Mesenchymal stem cell (in vitro differentiated cells and primary cell): Measurements from ENCODE around the gene MRC2.
A peak's percentile ranks its signal among the peaks of the same experiment; 100 is the strongest.
"Not testable (repeated sequence)": the region's sequence is repeated elsewhere in the genome, so short reads cannot be mapped to it uniquely, and the experiment has no call there.

ENCODE experiments used
- DNase-seq: peaks from one replicate; pipeline ENCODE4 v3.0.0-alpha.2; 2013
- H2AFZ ChIP-seq: one replicate; pipeline ENCODE4 v1.6.1; 2013; ENCODE audit warnings: low read depth, mild to moderate bottlenecking, control low read depth, inconsistent platforms, low read length, moderate library complexity
- H2AK5ac ChIP-seq: 2 replicates; pipeline ENCODE4 v1.6.1; 2013; ENCODE audit warnings: low read length, moderate library complexity, mild to moderate bottlenecking, inconsistent platforms; ENCODE audit not compliant: severe bottlenecking
- H2BK120ac ChIP-seq: one replicate; pipeline ENCODE4 v1.6.1; 2013; ENCODE audit warnings: low read depth, mild to moderate bottlenecking, inconsistent platforms, low read length, moderate library complexity
- H2BK12ac ChIP-seq, 2 experiments: one replicate each; pipeline ENCODE4 v1.6.1; 2013; ENCODE audit warnings: inconsistent platforms in 2 of 2, low read length in 2 of 2, mild to moderate bottlenecking in 2 of 2, moderate library complexity in 2 of 2, control low read depth in 1 of 2
- H2BK15ac ChIP-seq: one replicate; pipeline ENCODE4 v1.6.1; 2013; ENCODE audit warnings: mild to moderate bottlenecking, low read depth, inconsistent platforms; ENCODE audit not compliant: poor library complexity, severe bottlenecking
- H2BK5ac ChIP-seq: 2 replicates; pipeline ENCODE4 v1.6.1; 2013; ENCODE audit warnings: low read depth, mild to moderate bottlenecking, low read length, control low read depth, inconsistent platforms; ENCODE audit not compliant: poor library complexity, severe bottlenecking
- H3K14ac ChIP-seq, 2 experiments: one replicate each; pipeline ENCODE4 v1.6.1; 2013; ENCODE audit warnings: inconsistent platforms in 2 of 2, low read length in 2 of 2, control low read depth in 1 of 2, mild to moderate bottlenecking in 1 of 2, moderate library complexity in 1 of 2
- H3K18ac ChIP-seq, 2 experiments: one replicate each; pipeline ENCODE4 v1.6.1; 2013; ENCODE audit warnings: inconsistent platforms in 2 of 2, low read length in 2 of 2, control low read depth in 1 of 2, low read depth in 1 of 2, mild to moderate bottlenecking in 1 of 2
- H3K23ac ChIP-seq, 2 experiments: one replicate each; pipeline ENCODE4 v1.6.1; 2013; ENCODE audit warnings: inconsistent platforms in 2 of 2, low read length in 2 of 2, mild to moderate bottlenecking in 2 of 2, moderate library complexity in 2 of 2, control low read depth in 1 of 2
- H3K27ac ChIP-seq: 2 replicates; pipeline ENCODE4 v1.5.1; 2013; ENCODE audit warnings: mild to moderate bottlenecking, moderate library complexity, low read length, control low read depth, inconsistent platforms; ENCODE audit not compliant: poor library complexity, severe bottlenecking
- H3K27me3 ChIP-seq, 2 experiments: 2 replicates each; pipeline versions ENCODE4 v1.6.1 to v1.7.0; 2013; ENCODE audit warnings: low read length in 2 of 2, mild to moderate bottlenecking in 2 of 2, moderate library complexity in 2 of 2, control low read depth in 1 of 2, inconsistent platforms in 1 of 2; ENCODE audit not compliant: control insufficient read depth in 1 of 2, insufficient read depth in 1 of 2
- H3K36me3 ChIP-seq, 2 experiments: 2 replicates each; pipeline versions ENCODE4 v1.6.1 to v1.7.0; 2013; ENCODE audit warnings: low read length in 2 of 2, control low read depth in 1 of 2, inconsistent platforms in 1 of 2, low read depth in 1 of 2, mild to moderate bottlenecking in 1 of 2; ENCODE audit not compliant: insufficient read depth in 2 of 2, control insufficient read depth in 1 of 2
- H3K4ac ChIP-seq, 2 experiments: one replicate each; pipeline ENCODE4 v1.6.1; 2013; ENCODE audit warnings: inconsistent platforms in 2 of 2, low read length in 2 of 2, mild to moderate bottlenecking in 2 of 2, moderate library complexity in 2 of 2, control low read depth in 1 of 2, low read depth in 1 of 2
- H3K4me1 ChIP-seq: 2 replicates; pipeline ENCODE4 v1.6.1; 2013; ENCODE audit warnings: low read depth, low read length, control low read depth; ENCODE audit not compliant: control insufficient read depth, insufficient read depth
- H3K4me2 ChIP-seq: 2 replicates; pipeline ENCODE4 v1.6.1; 2013; ENCODE audit warnings: low read length, mild to moderate bottlenecking, inconsistent platforms; ENCODE audit not compliant: poor library complexity, severe bottlenecking
- H3K4me3 ChIP-seq, 2 experiments: 2 replicates each; pipeline versions ENCODE4 v1.5.1 to v1.7.0; 2013; ENCODE audit warnings: low read length in 2 of 2, mild to moderate bottlenecking in 2 of 2, control low read depth in 1 of 2, low read depth in 1 of 2; ENCODE audit not compliant: insufficient read depth in 1 of 2
- H3K79me1 ChIP-seq: replicated peaks from 2 replicates; pipeline ENCODE4 v1.6.1; 2013; ENCODE audit warnings: mild to moderate bottlenecking, control low read depth, low read length, inconsistent platforms; ENCODE audit not compliant: poor library complexity, severe bottlenecking
- H3K9ac ChIP-seq: 2 replicates; pipeline ENCODE4 v1.7.0; 2013; ENCODE audit warnings: mild to moderate bottlenecking, low read length, moderate library complexity
- H3K9me3 ChIP-seq: 2 replicates; pipeline ENCODE4 v1.7.0; 2013; ENCODE audit warnings: mild to moderate bottlenecking, low read length; ENCODE audit not compliant: control insufficient read depth
- H4K8ac ChIP-seq: one replicate; pipeline ENCODE4 v1.6.1; 2013; ENCODE audit warnings: inconsistent platforms, mild to moderate bottlenecking, low read length, moderate library complexity
- H4K91ac ChIP-seq: one replicate; pipeline ENCODE4 v1.6.1; 2013; ENCODE audit warnings: mild to moderate bottlenecking, low read length, inconsistent platforms
- WGBS: methylation state at CpG from one replicate; pipeline ENCODE4 v1.1.7; 2013; ENCODE audit warnings: mixed read lengths; 5-methylcytosine and 5-hydroxymethylcytosine counted together

MRC2 gene

GRCh38 chr17:62591822-62592221 is 35.6 kb upstream of the MRC2 start:
- peaks cover 20% of the 10 kb centered on the region for H3K79me1 ChIP-seq
- not testable (repeated sequence) for H3K4me2 ChIP-seq, H4K91ac ChIP-seq, H2BK120ac ChIP-seq, H3K18ac ChIP-seq, H3K4ac ChIP-seq, H3K27ac ChIP-seq, H4K8ac ChIP-seq, H2BK5ac ChIP-seq, H2BK12ac ChIP-seq, DNase-seq, H3K4me1 ChIP-seq, H2AFZ ChIP-seq, H3K14ac ChIP-seq, H3K27me3 ChIP-seq, H3K23ac ChIP-seq, H3K4me3 ChIP-seq, H2AK5ac ChIP-seq, H3K9ac ChIP-seq, H2BK15ac ChIP-seq, H3K9me3 ChIP-seq
- H3K36me3 ChIP-seq = peaks cover 21 to 72% of the 10 kb centered on the region in 2 experiments
- WGBS = 95% methylated on average over 9 of the region's 11 CpGs

- Histone ChIP-seq H3K79me1 (peaks cover 20% of the 10 kb centered on the region), H2BK12ac (no peak overlapping the region), H3K4me2 (no peak overlapping the region), H2BK5ac (no peak overlapping the region), H3K4me1 (peaks cover 5% of the 10 kb centered on the region), H2BK15ac (no peak overlapping the region), H3K4me3 (no peak overlapping the region), H3K23ac (no peak overlapping the region), H3K27me3 (no peaks in the 10 kb centered on the region), H3K36me3 (peaks cover 19 to 72% of the 10 kb centered on the region in 2 experiments), H3K9ac (no peak overlapping the region), H4K91ac (peak overlapping the region; percentile 72), H2AFZ (no peak overlapping the region), H3K14ac (no peak overlapping the region), H3K4ac (peak overlapping the region in 1 of 2 experiments; percentile 45), H2BK120ac (no peak overlapping the region), H3K9me3 (peaks cover 4% of the 10 kb centered on the region), H3K27ac (peak overlapping the region; percentile 47), H3K18ac (no peak overlapping the region), H2AK5ac (no peak overlapping the region), H4K8ac (no peak overlapping the region)
- WGBS = 93% methylated on average over 7 of the region's 9 CpGs
- peak; percentile 45 for DNase-seq
These were observed 35.0 kb upstream of the MRC2 start for GRCh38 chr17:62592341-62593099.

- H3K27ac ChIP-seq = no peak overlapping the region
- no peak overlapping the region for H2BK120ac ChIP-seq
- peaks cover 27% of the 10 kb centered on the region for H3K79me1 ChIP-seq
- peaks cover 17 to 69% of the 10 kb centered on the region in 2 experiments for H3K36me3 ChIP-seq
- H2BK5ac ChIP-seq = no peak overlapping the region
- H3K4me2 ChIP-seq = no peak overlapping the region
- no peak overlapping the region for H3K14ac ChIP-seq
- H2AFZ ChIP-seq = no peak overlapping the region
- no peak overlapping the region for H2AK5ac ChIP-seq
- WGBS = 96% methylated on average over 2 of the region's 5 CpGs
- H3K9me3 ChIP-seq = peaks cover 4% of the 10 kb centered on the region
- no peak overlapping the region for H3K18ac ChIP-seq
- no peak overlapping the region for H4K8ac ChIP-seq
- no peak for DNase-seq
- H3K27me3 ChIP-seq = no peaks in the 10 kb centered on the region
- H3K9ac ChIP-seq = no peak overlapping the region
- no peak overlapping the region for H3K4me3 ChIP-seq
- no peak overlapping the region for H2BK12ac ChIP-seq
- no peak overlapping the region for H3K23ac ChIP-seq
- H4K91ac ChIP-seq = no peak overlapping the region
- H3K4ac ChIP-seq = no peak overlapping the region
- H2BK15ac ChIP-seq = no peak overlapping the region
- peaks cover 5% of the 10 kb centered on the region for H3K4me1 ChIP-seq
These were observed 32.0 kb upstream of the MRC2 start for GRCh38 chr17:62595484-62595883.

GRCh38 chr17:62596662-62597061 is 30.8 kb upstream of the MRC2 start:
- Histone ChIP-seq H2BK12ac (no peak overlapping the region), H4K8ac (no peak overlapping the region), H3K4ac (no peak overlapping the region), H3K14ac (no peak overlapping the region), H2AK5ac (no peak overlapping the region), H2BK120ac (no peak overlapping the region), H3K4me3 (no peak overlapping the region), H3K79me1 (peaks cover 27% of the 10 kb centered on the region), H3K9ac (no peak overlapping the region), H3K4me2 (no peak overlapping the region), H3K18ac (no peak overlapping the region), H2AFZ (no peak overlapping the region), H3K4me1 (peaks cover 5% of the 10 kb centered on the region), H2BK5ac (no peak overlapping the region), H3K23ac (no peak overlapping the region), H3K27ac (no peak overlapping the region), H3K27me3 (no peaks in the 10 kb centered on the region), H3K9me3 (peaks cover 4% of the 10 kb centered on the region), H3K36me3 (peaks cover 17 to 74% of the 10 kb centered on the region in 2 experiments), H2BK15ac (no peak overlapping the region), H4K91ac (no peak overlapping the region)
- no peak for DNase-seq
- WGBS = 100% methylated on average over 1 of the region's 2 CpGs
